Right kidney (tissue), 1 donor: ENCODE data around the gene CRIP2.
A peak's percentile ranks its signal among the peaks of the same experiment; 100 is the strongest.

Experiments
- DNase-seq: peaks from one replicate; pipeline ENCODE4 v3.0.0-alpha.2; 2016

Gene CRIP2

DNA sequence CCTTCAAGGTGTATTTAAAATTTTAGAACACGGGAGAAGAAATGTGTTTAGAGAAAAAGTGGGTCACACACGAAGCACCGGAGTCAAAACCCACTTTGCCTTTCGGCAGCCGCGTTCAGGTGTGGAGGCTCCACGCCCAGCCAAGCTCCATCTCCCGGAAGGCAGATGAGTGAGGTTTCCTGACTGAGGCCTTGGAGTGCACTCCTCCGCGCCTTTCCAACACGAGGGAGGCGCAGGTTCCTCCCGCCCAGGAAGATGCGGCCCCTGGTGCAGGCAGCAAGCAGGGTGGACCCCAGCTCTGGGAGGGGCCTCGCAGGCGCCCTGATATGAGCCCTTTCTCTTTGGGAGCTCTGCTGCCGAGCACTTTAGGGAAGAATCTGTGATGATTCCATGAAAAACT lies 32.5 kb upstream of the CRIP2 start:
- no peak for DNase-seq

DNA sequence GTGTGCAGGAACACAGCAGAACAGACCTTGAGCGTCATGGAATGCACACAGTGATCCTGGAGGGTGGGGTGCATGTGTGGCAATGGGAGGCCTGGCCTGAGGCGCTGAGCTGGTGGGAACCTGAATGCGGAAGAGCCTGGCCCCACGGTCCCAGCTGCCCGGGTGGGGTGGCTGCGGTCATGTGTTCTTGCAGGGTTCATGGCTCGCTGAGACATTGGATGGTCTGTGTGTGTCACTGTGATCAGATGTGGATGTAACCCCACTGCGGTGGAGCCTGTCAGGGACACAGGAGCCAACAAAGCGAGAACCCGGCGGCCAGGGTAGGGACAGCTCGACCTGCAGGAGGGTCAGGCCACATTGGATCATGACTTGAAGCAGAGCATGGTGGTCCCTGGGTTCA lies 31.8 kb upstream of the CRIP2 start:
- no peak for DNase-seq

DNA sequence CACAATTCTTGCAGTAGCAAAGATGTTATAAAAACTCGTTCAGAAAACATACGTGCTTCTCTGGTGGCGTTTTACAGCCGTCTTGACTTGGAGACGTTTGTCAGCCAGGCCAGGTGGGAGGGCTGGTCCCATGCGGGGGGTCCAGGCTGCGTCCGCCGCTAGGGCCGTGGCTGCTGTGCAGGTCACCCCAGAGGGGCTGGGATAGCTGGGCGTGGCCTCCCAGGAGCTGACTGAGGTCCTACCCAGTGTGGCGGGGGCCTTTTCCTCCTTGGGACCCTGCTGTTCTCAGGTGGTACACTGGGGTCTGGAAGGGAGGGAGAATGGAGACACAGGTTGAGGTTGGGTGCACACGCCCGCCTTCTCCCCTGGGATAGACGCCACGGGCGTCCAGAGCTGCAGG lies 29.8 kb upstream of the CRIP2 start:
- no peak for DNase-seq

DNA sequence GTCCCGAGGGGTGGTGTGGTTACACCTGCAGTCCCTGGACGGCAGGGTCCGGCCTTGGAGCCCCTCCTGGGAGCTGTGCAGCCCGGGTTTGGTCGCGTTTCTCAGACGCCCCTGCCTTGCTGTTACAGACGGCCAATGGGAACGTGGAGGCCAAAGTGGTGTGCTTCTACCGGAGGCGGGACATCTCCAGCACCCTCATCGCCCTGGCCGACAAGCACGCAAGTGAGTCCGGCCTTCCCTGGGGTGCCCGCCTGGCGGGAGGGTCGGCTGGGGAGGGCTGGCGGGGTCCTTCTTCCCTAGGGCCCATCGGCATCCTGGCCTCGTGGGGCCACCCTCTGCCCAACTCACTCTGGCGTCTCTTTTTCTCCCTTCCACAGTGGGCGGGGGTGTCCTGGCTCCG lies 29.3 kb upstream of the CRIP2 start:
- DNase-seq, result no peak

DNA sequence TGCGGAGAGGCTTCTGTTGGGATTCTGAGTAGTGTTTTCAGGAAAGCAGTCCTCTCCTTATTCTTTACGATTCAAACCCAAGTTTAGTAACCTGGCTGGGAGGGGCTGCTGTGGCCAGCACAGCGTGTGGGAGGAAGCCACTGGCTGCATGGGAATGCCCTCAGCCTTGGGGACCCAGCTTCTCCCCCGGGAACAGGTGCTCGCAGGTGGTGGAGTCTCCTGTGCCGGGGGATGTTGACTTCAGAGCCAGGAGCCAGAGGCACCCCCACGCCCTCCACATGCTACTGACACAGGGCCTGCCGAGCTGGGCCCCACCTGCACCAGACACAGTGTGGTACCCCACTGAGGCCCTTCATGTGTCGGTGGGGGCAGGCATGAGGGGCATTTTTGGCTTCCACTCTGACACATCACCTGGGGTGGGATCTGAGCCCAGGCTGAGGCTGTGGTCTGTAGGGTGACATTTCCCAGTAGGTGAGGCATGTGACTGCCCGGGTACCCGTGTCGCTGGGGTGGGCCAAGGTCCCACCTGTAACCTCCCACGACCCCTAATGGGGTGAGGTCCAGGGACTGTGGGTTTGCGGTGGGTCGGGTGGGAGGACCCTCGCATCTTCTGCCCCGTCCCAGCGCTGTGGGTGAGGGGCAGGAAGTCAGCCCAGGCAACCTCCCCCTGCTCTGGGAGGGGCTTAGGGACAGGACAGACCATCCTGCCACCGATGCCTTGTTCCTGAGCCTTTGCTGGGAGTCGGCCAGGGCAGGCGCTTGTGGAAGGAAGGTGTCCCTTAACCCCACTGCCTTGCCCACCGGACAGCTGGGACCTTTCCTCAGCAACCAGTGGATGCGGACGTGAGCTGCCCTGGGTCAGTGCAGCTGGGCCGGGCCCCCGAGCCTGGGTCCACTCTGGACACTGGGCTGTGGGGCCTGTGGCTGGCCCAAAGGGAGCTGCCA lies 28.4 kb upstream of the CRIP2 start:
- DNase-seq, result no peak

DNA sequence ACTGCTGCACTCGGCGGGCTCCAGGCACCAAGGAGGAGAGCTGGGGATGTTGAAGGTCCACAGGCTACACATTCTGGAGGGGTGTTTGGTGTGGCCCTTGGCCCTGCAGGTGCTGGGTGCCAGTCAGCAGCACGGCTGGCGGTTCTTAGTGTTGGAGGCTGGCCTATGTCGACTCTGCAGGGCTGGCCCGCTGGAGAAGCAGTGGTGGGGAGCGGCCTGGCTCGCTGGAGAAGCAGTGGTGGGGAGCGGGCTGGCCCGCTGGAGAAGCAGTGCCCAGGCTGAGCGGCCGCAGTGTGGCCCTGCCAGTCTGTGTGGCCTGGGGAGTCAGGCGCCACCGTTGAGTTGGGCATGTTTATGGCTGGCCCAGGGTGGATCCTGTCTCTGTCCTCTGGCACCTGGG lies 27.6 kb upstream of the CRIP2 start:
- DNase-seq, result no peak

DNA sequence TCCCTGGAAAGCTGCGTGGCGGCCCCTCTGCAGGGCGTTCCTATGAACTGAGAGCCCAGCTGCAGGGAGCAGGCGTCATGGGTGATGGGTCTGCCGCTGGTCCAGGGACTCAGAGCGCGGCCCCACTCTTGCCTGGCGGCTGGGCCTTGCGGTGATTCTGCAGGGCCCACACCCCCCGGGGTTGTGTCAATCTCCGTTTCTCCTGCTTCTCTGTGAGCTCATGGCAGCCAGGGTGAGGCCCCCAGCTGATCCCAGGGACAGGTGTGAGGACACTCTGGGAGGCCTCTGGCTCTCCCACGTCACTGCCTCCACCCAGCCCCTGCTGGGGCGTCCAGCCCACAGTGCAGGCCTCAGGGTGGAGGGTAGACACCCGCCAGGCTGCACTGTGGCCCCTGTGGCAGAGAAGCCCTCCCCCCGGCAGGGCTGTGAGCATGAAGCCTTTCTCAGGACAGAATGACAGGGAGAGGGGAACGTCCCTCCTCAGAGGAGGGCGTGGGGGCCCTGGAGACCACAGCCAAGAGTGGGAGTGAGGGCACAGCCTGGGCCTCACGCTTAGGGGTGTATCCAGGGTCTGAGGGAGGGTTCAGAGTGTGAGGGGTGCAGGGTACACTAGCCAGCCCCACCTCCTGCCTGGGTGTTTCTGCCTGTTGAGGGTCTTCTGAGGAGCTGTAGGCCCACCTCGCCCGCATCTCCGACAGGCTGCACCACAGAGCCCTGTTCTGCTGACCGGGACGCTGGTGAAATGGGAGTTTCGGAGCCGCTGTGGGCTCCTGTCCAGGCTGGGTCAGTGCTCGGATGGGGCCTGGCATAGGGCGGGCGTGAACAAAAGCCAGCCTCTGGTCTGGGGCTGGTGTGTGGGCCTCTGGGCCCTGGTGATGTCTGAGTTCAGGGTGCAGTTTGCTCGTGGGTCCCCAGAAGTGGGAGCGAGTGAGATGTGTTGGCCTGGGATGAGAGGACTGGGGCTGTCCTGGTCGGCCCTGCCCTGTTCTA lies 26.7 kb upstream of the CRIP2 start:
- peak; percentile 41 for DNase-seq

DNA sequence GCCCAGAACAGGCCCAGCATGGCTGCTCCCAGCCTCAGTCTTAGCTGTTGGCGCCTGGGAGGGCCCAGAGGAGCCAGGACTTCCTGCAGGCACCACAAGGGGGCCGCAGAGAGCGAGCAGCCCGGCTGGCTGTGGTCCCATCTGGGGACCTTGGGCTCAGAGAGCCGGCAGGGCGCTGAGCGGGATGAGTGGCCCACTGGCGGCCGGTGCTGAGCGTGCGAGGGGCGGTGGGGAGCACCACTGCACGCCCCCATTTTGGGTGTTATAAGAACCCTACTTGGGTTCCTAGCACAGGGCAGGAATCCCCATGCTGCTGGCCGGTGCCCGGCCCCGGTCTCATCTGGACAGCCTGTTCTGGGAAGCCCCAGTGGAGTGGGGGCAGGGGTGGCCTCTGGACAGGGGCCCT lies 25.9 kb upstream of the CRIP2 start:
- peak; percentile 60 for DNase-seq

DNA sequence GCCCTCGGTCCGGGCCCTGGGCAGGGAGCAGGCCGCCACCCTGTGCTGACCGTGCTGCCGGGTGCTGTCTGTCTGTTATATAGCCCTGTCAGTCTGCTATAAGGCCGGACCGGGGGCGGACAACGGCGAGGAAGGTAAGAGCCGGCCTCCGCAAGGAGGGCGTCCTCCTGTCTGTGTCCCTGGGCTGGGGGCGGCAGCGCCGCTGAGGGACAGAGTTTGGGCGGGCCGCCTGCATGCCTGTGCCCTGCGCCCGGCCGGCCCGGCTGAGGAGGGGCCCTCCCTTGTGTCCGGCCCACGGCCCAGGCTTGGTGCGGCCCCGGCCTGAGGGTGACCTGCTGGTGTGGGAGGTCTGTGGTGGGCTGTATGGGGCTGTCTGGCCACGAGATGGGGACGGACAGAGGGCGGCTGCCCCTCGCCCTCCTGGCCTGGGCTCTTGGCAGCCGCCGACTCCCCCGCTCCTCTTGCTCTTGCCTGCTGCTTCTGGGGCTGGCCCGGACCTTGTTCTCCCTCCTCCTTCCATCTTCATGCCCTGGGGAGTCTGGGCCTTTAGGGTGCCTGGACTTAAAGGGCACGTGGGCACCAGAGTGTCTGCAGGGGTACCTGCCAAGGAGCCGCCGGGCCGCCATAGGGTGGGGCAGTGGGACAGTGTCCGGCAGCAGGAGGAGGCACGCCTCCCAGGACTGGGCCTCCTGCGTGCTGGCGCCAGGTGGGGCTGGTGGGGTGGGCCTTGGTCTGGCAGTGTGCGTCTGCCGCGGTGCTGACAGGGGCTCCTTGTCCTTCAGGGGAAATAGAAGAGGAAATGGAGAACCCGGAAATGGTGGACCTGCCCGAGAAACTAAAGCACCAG lies 25.1 kb upstream of the CRIP2 start:
- no peak for DNase-seq

DNA sequence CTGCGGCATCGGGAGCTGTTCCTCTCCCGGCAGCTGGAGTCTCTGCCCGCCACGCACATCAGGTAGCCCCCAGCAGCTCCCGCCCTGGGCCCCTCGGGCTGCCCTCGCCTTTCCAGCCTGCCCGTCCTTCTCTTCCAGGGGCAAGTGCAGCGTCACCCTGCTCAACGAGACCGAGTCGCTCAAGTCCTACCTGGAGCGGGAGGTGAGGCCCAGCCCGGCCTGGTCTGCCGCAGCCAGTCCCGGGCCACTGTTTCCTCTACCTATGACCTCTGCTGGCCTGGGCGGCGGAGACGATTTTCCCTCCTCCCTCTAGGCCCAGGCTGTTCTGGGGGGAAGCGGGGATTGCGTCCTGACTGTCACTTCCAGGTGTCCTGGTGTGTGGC lies 24.5 kb upstream of the CRIP2 start:
- DNase-seq, result no peak

DNA sequence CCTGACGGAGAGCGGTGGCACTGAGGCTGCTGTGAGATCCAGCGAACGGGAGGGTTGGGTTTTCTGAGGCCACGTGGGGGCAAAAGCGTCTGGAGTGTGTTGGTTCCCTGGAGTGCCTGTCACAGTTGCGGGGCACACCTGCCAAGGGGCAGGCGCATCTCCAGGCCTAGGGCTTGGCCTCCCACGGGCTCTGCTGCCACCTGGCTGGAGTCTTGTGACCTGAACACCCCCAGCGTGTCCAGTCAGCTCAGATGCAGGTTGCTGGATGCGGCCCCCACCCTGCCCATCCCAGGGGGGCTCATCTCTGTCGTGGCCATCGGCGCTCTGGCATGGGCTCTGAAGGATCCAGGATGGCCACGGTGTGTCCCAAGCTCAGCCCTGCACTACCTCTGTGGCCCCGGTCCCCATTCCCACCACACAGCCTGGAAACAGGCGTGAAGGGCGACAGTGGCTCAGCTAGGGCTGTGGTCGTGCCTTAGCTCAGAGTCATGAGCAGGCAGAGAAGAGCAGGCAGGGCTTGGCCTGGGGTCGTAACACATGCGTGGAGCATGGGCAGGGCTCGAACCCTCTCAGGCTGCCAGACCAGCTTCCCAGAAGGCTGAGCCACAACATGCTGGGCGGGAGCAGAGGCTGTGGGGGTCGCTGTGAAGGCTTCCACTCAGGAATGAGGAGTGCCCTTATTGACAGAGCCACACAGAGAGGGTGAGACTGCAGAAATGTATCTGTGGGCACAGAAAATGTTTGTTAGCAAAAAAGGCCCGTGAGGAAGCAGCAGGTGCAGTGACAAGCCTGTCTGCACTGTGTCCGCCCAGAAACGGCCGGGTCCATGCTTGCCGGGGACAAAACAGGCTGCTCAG lies 23.5 kb upstream of the CRIP2 start:
- no peak for DNase-seq

DNA sequence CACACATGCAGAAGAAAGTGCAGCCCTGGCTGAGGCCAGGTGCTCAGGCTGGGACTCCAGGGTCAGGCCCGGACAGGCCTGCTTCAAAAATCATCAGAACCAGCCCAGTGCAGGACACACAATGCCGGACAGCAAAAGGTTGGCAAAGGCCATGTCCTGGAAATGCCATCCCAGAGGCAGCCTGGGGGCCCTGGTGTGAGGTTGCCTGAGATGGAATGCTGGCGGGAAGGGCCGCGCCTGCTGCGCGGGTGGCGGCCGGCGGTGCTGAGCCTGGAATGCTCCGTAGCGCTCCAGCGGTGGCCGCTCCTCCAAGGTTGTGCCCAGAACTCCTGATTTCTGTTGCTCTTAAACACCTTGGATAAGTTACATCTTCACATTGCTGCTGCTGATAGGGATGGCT lies 21.7 kb upstream of the CRIP2 start:
- DNase-seq, result no peak

DNA sequence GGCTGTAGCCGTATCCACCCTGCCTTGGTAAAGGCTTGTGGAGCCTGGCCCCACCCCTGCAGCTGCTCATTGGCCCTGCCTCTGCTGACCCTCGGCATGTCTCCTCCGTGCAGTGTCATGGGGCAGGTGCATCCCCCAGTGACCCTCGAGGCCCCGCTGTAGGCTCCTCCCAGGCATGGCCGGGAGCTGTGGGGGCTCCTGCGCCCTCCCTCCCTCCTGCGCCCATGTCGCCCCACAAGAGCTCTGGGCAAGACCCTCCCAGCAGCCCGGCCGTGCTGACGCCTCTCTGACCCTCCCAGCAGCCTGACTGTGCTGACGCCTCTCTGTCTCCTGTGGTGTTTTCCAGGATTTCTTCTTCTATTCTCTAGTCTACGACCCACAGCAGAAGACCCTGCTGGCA lies 20.8 kb upstream of the CRIP2 start:
- no peak for DNase-seq

DNA sequence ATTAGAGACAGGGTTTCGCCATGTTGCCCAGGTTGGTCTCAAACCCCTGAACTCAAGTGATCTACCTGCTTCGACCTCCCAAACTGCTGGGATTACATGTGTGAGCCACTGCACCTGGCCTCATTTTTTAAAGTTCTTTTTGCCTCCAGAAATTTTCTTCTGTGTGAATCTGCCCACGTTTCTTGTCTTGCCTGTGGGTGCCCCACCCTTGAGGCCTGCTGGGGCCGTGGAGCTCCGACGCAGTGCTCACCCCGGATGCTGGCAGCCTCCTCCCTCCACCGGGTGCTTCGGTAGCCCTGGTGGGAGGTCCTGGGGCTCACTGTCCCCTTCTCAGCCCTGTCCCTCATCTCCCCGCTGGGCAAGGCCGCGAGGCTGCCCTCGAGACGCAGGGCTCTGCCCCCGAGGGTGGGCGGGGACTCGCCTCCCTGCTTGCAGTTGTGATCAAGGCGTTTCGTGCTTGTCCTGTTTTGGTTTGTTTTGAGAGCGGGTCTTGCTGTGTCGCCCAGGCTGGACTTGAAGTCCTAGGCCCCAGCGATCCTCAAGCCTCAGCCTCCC lies 19.5 kb upstream of the CRIP2 start:
- DNase-seq, result no peak

DNA sequence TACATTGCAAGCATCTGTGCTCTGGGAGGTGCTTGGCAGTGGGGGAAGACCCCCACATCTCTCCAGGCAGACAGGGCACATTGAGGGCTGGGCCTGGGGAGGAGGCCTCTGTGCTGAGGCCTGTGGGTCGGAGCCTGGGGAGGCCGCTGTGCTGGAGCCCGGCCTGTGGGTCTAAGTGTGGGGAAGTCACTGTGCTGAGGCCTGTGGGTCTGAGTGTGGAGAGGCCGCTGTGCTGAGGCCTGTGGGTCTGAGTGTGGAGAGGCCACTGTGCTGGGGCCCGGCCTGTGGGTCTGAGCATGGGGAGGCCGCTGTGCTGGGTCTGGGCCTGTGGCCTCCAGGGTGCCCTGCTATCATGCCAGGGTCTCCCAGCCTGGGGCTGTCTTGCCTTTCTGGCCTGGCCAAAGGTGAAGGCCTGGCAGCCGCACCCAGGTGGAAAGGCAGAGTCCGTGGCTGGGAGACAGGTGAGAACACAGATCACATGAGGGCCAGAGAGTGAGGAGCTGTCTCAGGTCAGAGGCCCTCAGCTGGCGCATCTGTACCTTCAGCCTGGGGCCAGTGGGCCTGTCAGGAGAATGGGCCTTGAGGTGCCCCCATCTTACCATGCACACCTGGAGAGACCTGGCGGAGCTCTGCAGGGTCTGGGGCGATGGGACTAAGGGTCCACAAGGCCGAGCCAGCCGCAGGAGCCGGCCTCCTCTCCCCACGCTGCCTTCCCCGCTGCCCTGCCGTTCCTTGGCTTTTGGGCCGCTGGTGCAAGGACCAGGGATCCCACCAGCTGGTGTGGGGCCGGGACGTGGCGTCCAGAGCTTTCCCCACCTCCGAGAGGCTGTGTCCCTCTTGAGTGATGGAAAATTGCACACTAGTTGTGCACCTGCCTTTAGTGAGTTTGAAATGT lies 18.6 kb upstream of the CRIP2 start:
- DNase-seq, result no peak

DNA sequence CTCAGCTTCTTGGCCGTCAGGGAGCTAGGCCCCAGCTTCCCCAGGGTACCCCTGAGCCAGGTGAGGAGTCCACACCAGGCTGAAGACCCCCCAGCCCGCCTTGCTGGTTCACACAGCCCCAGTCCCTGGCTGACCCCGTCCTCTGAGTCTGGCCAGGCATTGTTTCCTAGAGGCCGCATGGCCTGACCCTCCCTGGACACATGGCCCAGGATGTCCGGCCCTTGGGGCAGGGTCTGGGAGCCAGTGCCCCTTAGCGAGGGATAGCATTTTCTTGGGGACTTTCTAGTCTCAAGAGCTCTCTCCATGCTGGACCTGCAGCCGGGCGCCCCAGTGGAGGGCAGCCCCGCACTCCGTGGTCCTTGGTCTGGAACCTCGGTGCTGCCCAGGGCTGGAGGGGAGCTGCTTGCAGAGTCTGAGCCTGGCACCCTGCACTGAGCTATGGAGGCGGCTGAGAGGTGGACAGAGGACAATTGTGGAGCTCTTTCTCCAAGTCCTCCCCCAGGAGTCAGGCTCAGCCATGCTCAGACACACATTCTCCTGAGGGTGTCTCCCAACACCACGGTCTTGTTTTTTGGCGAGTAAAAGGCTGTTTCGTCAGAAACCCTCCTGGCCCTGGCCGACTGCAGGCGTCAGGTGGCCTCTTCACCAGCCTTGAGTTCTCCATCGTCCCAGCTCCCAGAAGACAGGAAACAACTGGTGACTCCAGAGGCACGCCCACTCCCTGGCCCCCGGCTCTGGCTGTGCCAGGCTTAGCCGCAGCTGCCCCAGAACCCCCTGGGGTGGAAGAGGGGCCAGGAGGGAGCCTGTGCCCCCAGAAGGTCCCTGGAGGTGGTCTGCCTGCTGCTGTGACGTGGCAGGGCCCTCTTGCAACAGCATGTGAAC lies 17.6 kb upstream of the CRIP2 start:
- no peak for DNase-seq

DNA sequence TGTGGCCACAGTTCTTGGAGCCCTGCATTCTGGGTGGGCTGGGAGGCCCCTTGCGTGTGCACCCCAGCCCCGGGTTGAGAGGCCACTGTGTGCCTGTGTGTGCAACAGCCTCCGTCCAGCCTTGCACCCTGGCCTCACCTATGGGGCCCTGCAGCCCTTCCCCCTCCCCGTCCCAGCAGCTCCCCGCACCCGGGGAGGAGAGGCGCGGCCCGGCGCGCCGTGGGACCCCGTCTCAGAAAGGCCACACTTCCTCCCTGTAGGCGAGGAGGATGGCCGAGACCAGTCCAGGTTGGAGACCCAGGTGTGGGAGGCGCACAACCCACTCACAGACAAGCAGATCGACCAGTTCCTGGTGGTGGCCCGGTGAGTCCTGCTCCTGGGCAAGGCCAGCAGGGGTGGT lies 16.6 kb upstream of the CRIP2 start:
- DNase-seq, result no peak

DNA sequence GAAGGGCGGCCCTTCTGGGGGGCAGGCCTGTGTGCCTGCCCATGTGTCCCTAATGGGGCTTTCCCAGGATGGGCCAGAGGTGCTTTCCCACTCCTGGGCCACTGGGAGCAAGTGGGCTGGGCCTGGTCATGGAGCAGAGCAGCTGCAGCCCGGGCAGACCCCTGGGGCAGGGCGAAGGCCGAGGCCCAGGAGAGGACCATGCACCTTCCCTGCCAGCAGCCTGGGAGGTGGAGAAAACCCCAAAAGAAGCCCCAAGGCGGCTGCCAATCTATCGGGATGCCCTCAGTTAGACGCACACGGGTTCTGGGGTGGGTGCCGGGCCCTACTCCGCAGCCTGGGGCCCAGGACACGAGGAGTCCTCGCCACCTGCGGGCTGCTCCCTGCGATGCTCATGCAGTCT lies 16.1 kb upstream of the CRIP2 start:
- no peak for DNase-seq

DNA sequence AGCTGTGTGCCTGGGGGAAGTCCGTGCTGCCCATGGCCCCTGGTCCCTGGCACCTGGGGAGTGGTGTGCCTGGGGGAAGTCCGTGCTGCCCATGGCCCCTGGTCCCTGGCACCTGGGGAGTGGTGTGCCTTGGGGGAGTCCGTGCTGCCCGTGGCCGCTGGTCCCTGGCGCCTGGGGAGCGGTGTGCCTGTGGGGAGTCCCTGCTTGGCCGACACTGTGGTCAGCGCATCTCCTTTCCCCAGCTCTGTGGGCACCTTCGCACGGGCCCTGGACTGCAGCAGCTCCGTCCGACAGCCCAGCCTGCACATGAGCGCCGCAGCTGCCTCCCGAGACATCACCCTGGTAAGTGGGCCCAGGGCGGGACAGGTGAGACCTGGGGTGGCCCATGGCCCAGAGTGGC lies 14.5 kb upstream of the CRIP2 start:
- no peak for DNase-seq
